ENCODE results near the gene TEX10. TPM values are rescaled to one million over a fixed set of nuclear protein-coding genes. Genes with fewer than 3 reads are reported as not detected.

Gene TEX10
- total RNA-seq, 2 donors from 2014 or later: 44.7 to 49.4 TPM

GRCh38 chr9:100366121-100366520 is 13.4 kb upstream of the TEX10 start:
- Histone ChIP-seq H3K27me3 (ENCODE audit: control insufficient read depth, insufficient read depth, low read length, poor library complexity, severe bottlenecking) (no peaks in the 10 kb centered on the region), H3K9ac (ENCODE audit: extremely low read depth, low read length, poor library complexity, severe bottlenecking) (no peak overlapping the region), H3K9me3 (ENCODE audit: control insufficient read depth, low read length) (peaks cover 89% of the 10 kb centered on the region), H3K4me1 (ENCODE audit: control insufficient read depth, insufficient read depth, low read length) (no peaks in the 10 kb centered on the region), H3K36me3 (ENCODE audit: control insufficient read depth, insufficient read depth, low read length) (no peaks in the 10 kb centered on the region), H3K4me3 (ENCODE audit: low read length) (peak overlapping the region; percentile 9), H3K27ac (ENCODE audit: low read depth, low read length) (no peak overlapping the region)
- Mint-ChIP-seq H3K36me3 (ENCODE audit: low read depth) (peaks cover 35% of the 10 kb centered on the region), H3K9me3 (peaks cover 88% of the 10 kb centered on the region), H3K27me3 (ENCODE audit: insufficient read depth) (no peaks in the 10 kb centered on the region), H3K4me1 (no peaks in the 10 kb centered on the region), H3K27ac (no peak overlapping the region), H3K4me3 (no peak overlapping the region)
- TF ChIP-seq, protein P1, sequence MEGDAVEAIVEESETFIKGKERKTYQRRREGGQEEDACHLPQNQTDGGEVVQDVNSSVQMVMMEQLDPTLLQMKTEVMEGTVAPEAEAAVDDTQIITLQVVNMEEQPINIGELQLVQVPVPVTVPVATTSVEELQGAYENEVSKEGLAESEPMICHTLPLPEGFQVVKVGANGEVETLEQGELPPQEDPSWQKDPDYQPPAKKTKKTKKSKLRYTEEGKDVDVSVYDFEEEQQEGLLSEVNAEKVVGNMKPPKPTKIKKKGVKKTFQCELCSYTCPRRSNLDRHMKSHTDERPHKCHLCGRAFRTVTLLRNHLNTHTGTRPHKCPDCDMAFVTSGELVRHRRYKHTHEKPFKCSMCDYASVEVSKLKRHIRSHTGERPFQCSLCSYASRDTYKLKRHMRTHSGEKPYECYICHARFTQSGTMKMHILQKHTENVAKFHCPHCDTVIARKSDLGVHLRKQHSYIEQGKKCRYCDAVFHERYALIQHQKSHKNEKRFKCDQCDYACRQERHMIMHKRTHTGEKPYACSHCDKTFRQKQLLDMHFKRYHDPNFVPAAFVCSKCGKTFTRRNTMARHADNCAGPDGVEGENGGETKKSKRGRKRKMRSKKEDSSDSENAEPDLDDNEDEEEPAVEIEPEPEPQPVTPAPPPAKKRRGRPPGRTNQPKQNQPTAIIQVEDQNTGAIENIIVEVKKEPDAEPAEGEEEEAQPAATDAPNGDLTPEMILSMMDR (conservative IDR thresholded peaks at IDR 0.05): no peak
- 85 to 91% methylated on average over 5 of the region's 5 CpGs for WGBS, 2 experiments (ENCODE audit: insufficient coverage in 1 of 2, insufficient read length in 1 of 2)
- DNase-seq: no peak

DNA sequence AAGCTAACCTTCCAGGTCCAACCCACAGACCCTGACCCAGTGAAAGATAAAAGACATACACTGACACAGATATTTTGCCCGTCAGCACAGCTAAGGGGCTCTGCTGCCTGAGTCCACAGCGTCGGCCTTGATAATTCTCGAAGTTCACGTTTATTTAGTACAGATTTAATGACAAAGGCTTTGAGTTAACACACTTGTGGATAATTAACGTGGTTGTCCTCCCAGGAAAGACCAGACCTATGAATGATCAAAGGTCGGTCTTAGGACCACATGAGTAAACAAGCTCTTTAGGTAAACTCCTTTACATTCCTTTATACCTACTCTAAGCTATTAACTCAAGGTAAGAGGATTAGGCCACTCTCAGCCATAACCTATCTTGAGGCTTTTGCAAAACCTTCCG is 11.3 kb upstream of the TEX10 start:
- H3K9me3 Mint-ChIP-seq: peaks cover 79% of the 10 kb centered on the region
- no peak overlapping the region for H3K27ac Mint-ChIP-seq
- H3K9ac ChIP-seq (ENCODE audit: extremely low read depth, low read length, poor library complexity, severe bottlenecking): no peak overlapping the region
- H3K27ac ChIP-seq (ENCODE audit: low read depth, low read length): no peak overlapping the region
- TF ChIP-seq, protein P1 (conservative IDR thresholded peaks at IDR 0.05): no peak
- DNase-seq: no peak
- no peaks in the 10 kb centered on the region for H3K27me3 ChIP-seq (ENCODE audit: control insufficient read depth, insufficient read depth, low read length, poor library complexity, severe bottlenecking)
- H3K4me1 ChIP-seq (ENCODE audit: control insufficient read depth, insufficient read depth, low read length): no peaks in the 10 kb centered on the region
- H3K4me3 Mint-ChIP-seq: no peak overlapping the region
- H3K36me3 Mint-ChIP-seq (ENCODE audit: low read depth): peaks cover 34% of the 10 kb centered on the region
- no peaks in the 10 kb centered on the region for H3K36me3 ChIP-seq (ENCODE audit: control insufficient read depth, insufficient read depth, low read length)
- 89 to 98% methylated on average over 7 to 8 of the region's 8 CpGs for WGBS, 2 experiments (ENCODE audit: insufficient coverage in 1 of 2, insufficient read length in 1 of 2)
- H3K4me3 ChIP-seq (ENCODE audit: low read length): peak overlapping the region; percentile 37
- H3K4me1 Mint-ChIP-seq: no peaks in the 10 kb centered on the region
- peaks cover 68% of the 10 kb centered on the region for H3K9me3 ChIP-seq (ENCODE audit: control insufficient read depth, low read length)
- no peaks in the 10 kb centered on the region for H3K27me3 Mint-ChIP-seq (ENCODE audit: insufficient read depth)

DNA sequence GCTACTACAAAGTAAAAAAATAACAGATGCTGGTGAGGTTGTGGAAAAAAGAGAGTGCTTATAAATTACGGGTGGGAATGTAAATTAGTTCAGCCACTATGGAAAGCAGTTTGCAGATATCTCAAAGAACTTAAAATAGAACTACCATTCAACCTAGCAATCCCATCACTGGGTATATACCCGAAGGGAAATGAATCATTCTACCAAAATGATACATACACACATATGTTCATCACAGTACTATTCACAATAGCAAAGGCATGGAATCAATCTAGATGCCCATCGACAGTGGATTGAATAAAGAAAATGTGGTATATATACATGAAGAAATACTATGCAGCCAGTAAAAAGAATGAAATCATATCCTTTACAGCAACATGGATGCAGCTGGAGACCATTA is 6.3 kb upstream of the TEX10 start:
- H3K4me1 Mint-ChIP-seq: no peaks in the 10 kb centered on the region
- no peak for DNase-seq
- H3K9me3 Mint-ChIP-seq: peaks cover 41% of the 10 kb centered on the region
- H3K27ac ChIP-seq (ENCODE audit: low read depth, low read length): no peak overlapping the region
- no peaks in the 10 kb centered on the region for H3K36me3 ChIP-seq (ENCODE audit: control insufficient read depth, insufficient read depth, low read length)
- TF ChIP-seq, protein P1 (conservative IDR thresholded peaks at IDR 0.05): no peak
- no peaks in the 10 kb centered on the region for H3K4me1 ChIP-seq (ENCODE audit: control insufficient read depth, insufficient read depth, low read length)
- H3K4me3 ChIP-seq (ENCODE audit: low read length): no peak overlapping the region
- no peak overlapping the region for H3K27ac Mint-ChIP-seq
- no peak overlapping the region for H3K4me3 Mint-ChIP-seq
- H3K27me3 Mint-ChIP-seq (ENCODE audit: insufficient read depth): no peaks in the 10 kb centered on the region
- peaks cover 25% of the 10 kb centered on the region for H3K36me3 Mint-ChIP-seq (ENCODE audit: low read depth)
- H3K27me3 ChIP-seq (ENCODE audit: control insufficient read depth, insufficient read depth, low read length, poor library complexity, severe bottlenecking): no peaks in the 10 kb centered on the region
- 92% methylated on average over 1 of the region's 3 CpGs; no CpG with 5 or more reads in 1 of the 2 experiments for WGBS, 2 experiments (ENCODE audit: insufficient coverage in 1 of 2, insufficient read length in 1 of 2)
- peaks cover 29% of the 10 kb centered on the region for H3K9me3 ChIP-seq (ENCODE audit: control insufficient read depth, low read length)
- H3K9ac ChIP-seq (ENCODE audit: extremely low read depth, low read length, poor library complexity, severe bottlenecking): no peak overlapping the region

All from endodermal cell (in vitro differentiated cells).